K562 (cell line): ENCODE results near the gene DEDD2. TPM values are rescaled to one million over a fixed set of nuclear protein-coding genes. Genes with fewer than 3 reads are reported as not detected.

Source experiments
- ATF7 ChIP-seq: fragments of 450-650 bp; IDR thresholded peaks from 2 replicates; pipeline ENCODE4 v1.7.1; 2014; ENCODE audit warnings: mild to moderate bottlenecking, moderate library complexity
- CTBP1 ChIP-seq: fragments of 450-650 bp; IDR thresholded peaks from 2 replicates; pipeline ENCODE4 v1.6.1; 2016; ENCODE audit warnings: borderline replicate concordance
- MEF2D ChIP-seq: conservative IDR thresholded peaks from 2 replicates; pipeline ENCODE4 v1.6.1; 2016; ENCODE audit warnings: low read depth, missing genetic modification characterization, missing compliant biosample characterization
- NCOA1 ChIP-seq: fragments of 450-650 bp; IDR thresholded peaks from 2 replicates; pipeline ENCODE4 v1.6.1; 2016; ENCODE audit warnings: low read depth
- NELFE ChIP-seq: IDR thresholded peaks from 2 replicates; pipeline ENCODE4 v1.6.1; 2011; ENCODE audit warnings: mild to moderate bottlenecking; ENCODE audit not compliant: insufficient read depth, insufficient read length
- NFIX ChIP-seq: fragments of 250-450 bp; sonication (Bioruptor Pico); IDR thresholded peaks from 2 replicates; pipeline ENCODE4 v1.4.0; 2020; ENCODE audit warnings: low read depth, mild to moderate bottlenecking, moderate library complexity
- SMARCE1 ChIP-seq: fragments of 450-650 bp; IDR thresholded peaks from 2 replicates; pipeline ENCODE4 v1.7.1; 2016; ENCODE audit warnings: mild to moderate bottlenecking
- ZNF175 ChIP-seq: fragments of 200-800 bp; sonication (Bioruptor generic); IDR thresholded peaks from 2 replicates; pipeline ENCODE4 v1.6.1; 2016; ENCODE audit warnings: low read depth, mild to moderate bottlenecking, missing genetic modification characterization, missing compliant biosample characterization
- ZNF232 ChIP-seq: sonication (generic); formaldehyde crosslinking; IDR thresholded peaks from 2 replicates; pipeline ENCODE4 v1.8.0; 2022; ENCODE audit warnings: mild to moderate bottlenecking, missing genetic modification reagents
- ZNF431 ChIP-seq: sonication (generic); formaldehyde crosslinking; IDR thresholded peaks from 2 replicates; pipeline ENCODE4 v1.8.0; 2022; ENCODE audit warnings: mild to moderate bottlenecking, missing genetic modification reagents
- polyA plus RNA-seq, 8 experiments: library from polyadenylated mRNA; depleted of rRNA in 4 of 8; stranded (reverse) in 5 of 8; unstranded in 3 of 8; fragments of >200 nt; fragmentation: Nextera tagmentation in 2 of 8; fragmentation: Illumina TruSeq in 1 of 8; extraction: Ambion mirVana in 2 of 8; extraction: Trizol in 1 of 8; gene quantifications; 2 replicates each; pipeline versions ENCODE4 v1.2.1 to v1.2.3, GENCODE V29; 2011 to 2014; ENCODE audit warnings: inconsistent platforms in 1 of 8, missing spikeins in 1 of 8
- total RNA-seq, 7 experiments: library from RNA; depleted of rRNA in 6 of 7; stranded (reverse); fragments of >200 nt in 6 of 7; fragmentation: Illumina TruSeq in 2 of 7; extraction: Trizol in 2 of 7; gene quantifications; 2 replicates each; pipeline versions ENCODE4 v1.2.1 to v1.2.3, GENCODE V29; 2011 to 2021; ENCODE audit warnings: low replicate concordance in 1 of 7
- TF ChIP-seq, protein P1 (sequence below): fragments of 450-650 bp; IDR thresholded peaks from 2 replicates; pipeline ENCODE4 v1.6.1; 2016; ENCODE audit warnings: low read depth, mild to moderate bottlenecking, moderate library complexity
- TF ChIP-seq, protein P2 (sequence below): fragments of 250-450 bp; sonication (Bioruptor Pico); IDR thresholded peaks from 2 replicates; pipeline ENCODE4 v1.8.0; 2021; ENCODE audit warnings: moderate library complexity, mild to moderate bottlenecking, inconsistent platforms
- TF ChIP-seq, protein P3 (sequence below): fragments of 250-450 bp; sonication (Bioruptor Pico); IDR thresholded peaks from 2 replicates; pipeline ENCODE4 v1.5.0; 2021; ENCODE audit warnings: mild to moderate bottlenecking, borderline replicate concordance
- TF ChIP-seq, protein P4 (sequence below): fragments of 250-450 bp; sonication (Bioruptor Pico); IDR thresholded peaks from 2 replicates; pipeline ENCODE4 v1.4.0; 2020; ENCODE audit warnings: mild to moderate bottlenecking, moderate library complexity
- TF ChIP-seq, protein P5 (sequence below), 2 experiments: fragments of 450-650 bp; IDR thresholded peaks; 2 replicates each; pipeline ENCODE4 v1.6.1; 2016

DEDD2 gene
- total and polyA plus RNA-seq, 9 of the 15 experiments (the other 6 are each of a cell fraction or from before 2014, with no cell fraction given), result 4.3 to 43.0 (median 29.2) TPM

DNA sequence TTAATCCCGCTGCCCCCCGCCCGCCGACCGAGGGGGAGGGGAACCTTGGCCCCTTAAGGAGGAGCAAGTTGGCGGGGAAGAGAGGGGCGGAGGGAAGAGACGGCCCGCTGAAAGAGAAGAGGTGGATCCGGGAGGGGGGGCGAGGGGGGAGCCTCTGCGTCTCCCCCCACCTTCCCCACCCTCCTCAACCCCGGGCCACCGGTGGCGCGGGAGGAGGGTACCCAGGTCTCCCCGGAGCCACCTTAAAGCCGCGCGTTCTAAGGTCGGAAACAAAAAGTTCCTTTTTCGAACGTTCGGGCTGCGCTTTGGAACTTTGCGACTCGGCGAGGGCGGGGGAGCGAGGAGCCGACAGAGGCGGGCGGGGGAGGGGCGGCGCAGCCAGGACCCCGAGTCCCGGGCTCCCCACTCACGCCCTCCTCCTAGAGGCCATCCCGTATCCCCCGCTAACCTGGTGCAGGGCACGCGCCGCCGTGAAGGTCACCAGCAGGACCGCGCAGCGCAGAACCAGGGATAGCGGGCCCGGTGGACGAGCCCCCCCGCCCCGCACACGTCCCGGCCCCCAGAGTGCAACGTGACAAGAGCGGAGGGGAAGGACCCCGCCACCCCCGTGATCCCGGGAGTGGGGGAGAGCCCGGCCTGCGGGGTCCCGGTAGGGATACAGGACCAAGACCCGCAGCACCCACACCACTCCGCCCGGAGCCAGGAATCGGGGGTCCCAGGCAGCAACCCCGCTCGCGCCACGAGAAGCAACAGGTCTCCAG, 36.8 kb upstream of the DEDD2 start (continued):
- no peak for TF ChIP-seq ATF7
- no peak; the same call in 1 of the 2 replicates for TF ChIP-seq SMARCE1
- no peak for TF ChIP-seq NCOA1
- TF ChIP-seq ZNF175 (CRISPR knock-in tag), result 0 out of 2 replicates have a peak, but pooled peaks have one; percentile 7
- TF ChIP-seq ZNF431 (CRISPR knock-in tag), result no peak; the same call in 1 of the 2 replicates
- TF ChIP-seq CTBP1, result no peak
- TF ChIP-seq NELFE, result no peak
- TF ChIP-seq NFIX (CRISPR knock-in tag), result no peak
- TF ChIP-seq, protein P1, sequence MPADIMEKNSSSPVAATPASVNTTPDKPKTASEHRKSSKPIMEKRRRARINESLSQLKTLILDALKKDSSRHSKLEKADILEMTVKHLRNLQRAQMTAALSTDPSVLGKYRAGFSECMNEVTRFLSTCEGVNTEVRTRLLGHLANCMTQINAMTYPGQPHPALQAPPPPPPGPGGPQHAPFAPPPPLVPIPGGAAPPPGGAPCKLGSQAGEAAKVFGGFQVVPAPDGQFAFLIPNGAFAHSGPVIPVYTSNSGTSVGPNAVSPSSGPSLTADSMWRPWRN, result no peak
- TF ChIP-seq, protein P2, sequence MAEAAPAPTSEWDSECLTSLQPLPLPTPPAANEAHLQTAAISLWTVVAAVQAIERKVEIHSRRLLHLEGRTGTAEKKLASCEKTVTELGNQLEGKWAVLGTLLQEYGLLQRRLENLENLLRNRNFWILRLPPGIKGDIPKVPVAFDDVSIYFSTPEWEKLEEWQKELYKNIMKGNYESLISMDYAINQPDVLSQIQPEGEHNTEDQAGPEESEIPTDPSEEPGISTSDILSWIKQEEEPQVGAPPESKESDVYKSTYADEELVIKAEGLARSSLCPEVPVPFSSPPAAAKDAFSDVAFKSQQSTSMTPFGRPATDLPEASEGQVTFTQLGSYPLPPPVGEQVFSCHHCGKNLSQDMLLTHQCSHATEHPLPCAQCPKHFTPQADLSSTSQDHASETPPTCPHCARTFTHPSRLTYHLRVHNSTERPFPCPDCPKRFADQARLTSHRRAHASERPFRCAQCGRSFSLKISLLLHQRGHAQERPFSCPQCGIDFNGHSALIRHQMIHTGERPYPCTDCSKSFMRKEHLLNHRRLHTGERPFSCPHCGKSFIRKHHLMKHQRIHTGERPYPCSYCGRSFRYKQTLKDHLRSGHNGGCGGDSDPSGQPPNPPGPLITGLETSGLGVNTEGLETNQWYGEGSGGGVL (CRISPR knock-in tag), result no peak
- TF ChIP-seq, protein P3, sequence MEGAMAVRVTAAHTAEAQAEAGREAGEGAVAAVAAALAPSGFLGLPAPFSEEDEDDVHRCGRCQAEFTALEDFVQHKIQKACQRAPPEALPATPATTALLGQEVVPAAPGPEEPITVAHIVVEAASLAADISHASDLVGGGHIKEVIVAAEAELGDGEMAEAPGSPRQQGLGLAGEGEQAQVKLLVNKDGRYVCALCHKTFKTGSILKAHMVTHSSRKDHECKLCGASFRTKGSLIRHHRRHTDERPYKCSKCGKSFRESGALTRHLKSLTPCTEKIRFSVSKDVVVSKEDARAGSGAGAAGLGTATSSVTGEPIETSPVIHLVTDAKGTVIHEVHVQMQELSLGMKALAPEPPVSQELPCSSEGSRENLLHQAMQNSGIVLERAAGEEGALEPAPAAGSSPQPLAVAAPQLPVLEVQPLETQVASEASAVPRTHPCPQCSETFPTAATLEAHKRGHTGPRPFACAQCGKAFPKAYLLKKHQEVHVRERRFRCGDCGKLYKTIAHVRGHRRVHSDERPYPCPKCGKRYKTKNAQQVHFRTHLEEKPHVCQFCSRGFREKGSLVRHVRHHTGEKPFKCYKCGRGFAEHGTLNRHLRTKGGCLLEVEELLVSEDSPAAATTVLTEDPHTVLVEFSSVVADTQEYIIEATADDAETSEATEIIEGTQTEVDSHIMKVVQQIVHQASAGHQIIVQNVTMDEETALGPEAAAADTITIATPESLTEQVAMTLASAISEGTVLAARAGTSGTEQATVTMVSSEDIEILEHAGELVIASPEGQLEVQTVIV (CRISPR knock-in tag), result no peak
- TF ChIP-seq MEF2D (tag), result no peak
- TF ChIP-seq, protein P4, sequence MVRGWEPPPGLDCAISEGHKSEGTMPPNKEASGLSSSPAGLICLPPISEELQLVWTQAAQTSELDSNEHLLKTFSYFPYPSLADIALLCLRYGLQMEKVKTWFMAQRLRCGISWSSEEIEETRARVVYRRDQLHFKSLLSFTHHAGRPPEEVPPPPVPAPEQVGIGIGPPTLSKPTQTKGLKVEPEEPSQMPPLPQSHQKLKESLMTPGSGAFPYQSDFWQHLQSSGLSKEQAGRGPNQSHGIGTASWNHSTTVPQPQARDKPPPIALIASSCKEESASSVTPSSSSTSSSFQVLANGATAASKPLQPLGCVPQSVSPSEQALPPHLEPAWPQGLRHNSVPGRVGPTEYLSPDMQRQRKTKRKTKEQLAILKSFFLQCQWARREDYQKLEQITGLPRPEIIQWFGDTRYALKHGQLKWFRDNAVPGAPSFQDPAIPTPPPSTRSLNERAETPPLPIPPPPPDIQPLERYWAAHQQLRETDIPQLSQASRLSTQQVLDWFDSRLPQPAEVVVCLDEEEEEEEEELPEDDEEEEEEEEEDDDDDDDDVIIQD (CRISPR knock-in tag), result no peak
- TF ChIP-seq ZNF232 (CRISPR knock-in tag), result no peak
- TF ChIP-seq, protein P5, sequence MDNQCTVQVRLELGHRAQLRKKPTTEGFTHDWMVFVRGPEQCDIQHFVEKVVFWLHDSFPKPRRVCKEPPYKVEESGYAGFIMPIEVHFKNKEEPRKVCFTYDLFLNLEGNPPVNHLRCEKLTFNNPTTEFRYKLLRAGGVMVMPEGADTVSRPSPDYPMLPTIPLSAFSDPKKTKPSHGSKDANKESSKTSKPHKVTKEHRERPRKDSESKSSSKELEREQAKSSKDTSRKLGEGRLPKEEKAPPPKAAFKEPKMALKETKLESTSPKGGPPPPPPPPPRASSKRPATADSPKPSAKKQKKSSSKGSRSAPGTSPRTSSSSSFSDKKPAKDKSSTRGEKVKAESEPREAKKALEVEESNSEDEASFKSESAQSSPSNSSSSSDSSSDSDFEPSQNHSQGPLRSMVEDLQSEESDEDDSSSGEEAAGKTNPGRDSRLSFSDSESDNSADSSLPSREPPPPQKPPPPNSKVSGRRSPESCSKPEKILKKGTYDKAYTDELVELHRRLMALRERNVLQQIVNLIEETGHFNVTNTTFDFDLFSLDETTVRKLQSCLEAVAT (IDR thresholded peaks at IDR 0.05), result no peak
